DMS53 treated with DMSO at 0.1 percent for 48 hours (cell line): ENCODE measurements around the gene IARS1.

ENCODE experiments used
- DNase-seq: peaks from one replicate; lab custom pipeline; 2025; ENCODE audit not compliant: unreplicated experiment; lab: John Stamatoyannopoulos, UW

Gene IARS1

GRCh38 chr9:92245005-92245797 is 48.3 kb downstream of the IARS1 start:
- DNase-seq = no peak
